ENCODE results near the gene ZFP92.

Gene ZFP92

DNA sequence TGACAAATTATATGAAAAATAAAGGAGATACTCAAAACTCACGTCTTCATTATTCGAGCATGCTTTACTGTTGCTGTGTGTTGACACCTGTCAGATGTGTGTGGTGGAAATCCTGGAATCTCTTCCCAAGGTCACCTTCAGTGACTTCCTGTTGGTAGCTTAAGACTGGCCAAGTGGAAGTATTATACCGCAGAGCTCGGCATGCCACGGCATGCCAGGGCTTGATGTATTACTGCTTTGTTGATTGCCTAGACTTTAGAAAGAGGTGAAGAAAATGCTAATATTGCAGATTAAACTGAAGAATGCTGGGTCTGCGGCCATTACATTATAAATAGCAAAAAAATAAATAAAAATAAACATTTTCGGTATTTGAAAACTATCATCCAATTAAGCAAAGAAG lies 30.0 kb downstream of the ZFP92 start:
- no peaks in the 10 kb centered on the region for H3K36me3 ChIP-seq (ENCODE audit: insufficient read depth, insufficient read length, low read length)
- H3K27me3 ChIP-seq (ENCODE audit: insufficient read depth, insufficient read length), result no peaks in the 10 kb centered on the region
- no peaks in the 10 kb centered on the region for H3K4me1 ChIP-seq (ENCODE audit: insufficient read depth, insufficient read length)
- no peak for TF ChIP-seq SUZ12 (IDR thresholded peaks at IDR 0.05; ENCODE audit: extremely low read depth, insufficient read depth, insufficient read length)
- TF ChIP-seq YY1 (IDR thresholded peaks at IDR 0.05; ENCODE audit: insufficient read depth, insufficient read length), result no peak
- TF ChIP-seq ZNF274 (IDR thresholded peaks at IDR 0.05; ENCODE audit: low read depth, low read length), result no peak
- H3K9ac ChIP-seq (ENCODE audit: insufficient read length, low read depth), result no peak overlapping the region
- no peak for DNase-seq (ENCODE audit: low read depth, low spot score)
- H3K9me3 ChIP-seq (ENCODE audit: insufficient read depth, low read length), result no peaks in the 10 kb centered on the region
- no peak overlapping the region for H3K4me3 ChIP-seq (ENCODE audit: insufficient read length, low read depth)

- Histone ChIP-seq H3K9ac (ENCODE audit: insufficient read length, low read depth) (no peak overlapping the region), H3K9me3 (ENCODE audit: insufficient read depth, low read length) (no peaks in the 10 kb centered on the region), H3K4me3 (ENCODE audit: insufficient read length, low read depth) (no peak overlapping the region), H3K4me1 (ENCODE audit: insufficient read depth, insufficient read length) (no peaks in the 10 kb centered on the region), H3K27me3 (ENCODE audit: insufficient read depth, insufficient read length) (no peaks in the 10 kb centered on the region), H3K36me3 (ENCODE audit: insufficient read depth, insufficient read length, low read length) (no peaks in the 10 kb centered on the region)
- no peak for DNase-seq (ENCODE audit: low read depth, low spot score)
- TF ChIP-seq ZNF274 (IDR thresholded peaks at IDR 0.05; ENCODE audit: low read depth, low read length), result no peak
- TF ChIP-seq SUZ12 (IDR thresholded peaks at IDR 0.05; ENCODE audit: extremely low read depth, insufficient read depth, insufficient read length), result no peak
- TF ChIP-seq YY1 (IDR thresholded peaks at IDR 0.05; ENCODE audit: insufficient read depth, insufficient read length), result no peak
Observed at GRCh38 chrX:153441981-153442380, 30.7 kb downstream of the ZFP92 start.

- Histone ChIP-seq H3K27me3 (ENCODE audit: insufficient read depth, insufficient read length) (no peaks in the 10 kb centered on the region), H3K4me3 (ENCODE audit: insufficient read length, low read depth) (no peak overlapping the region), H3K9ac (ENCODE audit: insufficient read length, low read depth) (no peak overlapping the region), H3K9me3 (ENCODE audit: insufficient read depth, low read length) (no peaks in the 10 kb centered on the region), H3K4me1 (ENCODE audit: insufficient read depth, insufficient read length) (no peaks in the 10 kb centered on the region), H3K36me3 (ENCODE audit: insufficient read depth, insufficient read length, low read length) (no peaks in the 10 kb centered on the region)
- TF ChIP-seq ZNF274 (IDR thresholded peaks at IDR 0.05; ENCODE audit: low read depth, low read length) (no peak), SUZ12 (IDR thresholded peaks at IDR 0.05; ENCODE audit: extremely low read depth, insufficient read depth, insufficient read length) (no peak), YY1 (IDR thresholded peaks at IDR 0.05; ENCODE audit: insufficient read depth, insufficient read length) (no peak)
- DNase-seq (ENCODE audit: low read depth, low spot score), result no peak
Observed at GRCh38 chrX:153442463-153442862, 31.2 kb downstream of the ZFP92 start.

DNA sequence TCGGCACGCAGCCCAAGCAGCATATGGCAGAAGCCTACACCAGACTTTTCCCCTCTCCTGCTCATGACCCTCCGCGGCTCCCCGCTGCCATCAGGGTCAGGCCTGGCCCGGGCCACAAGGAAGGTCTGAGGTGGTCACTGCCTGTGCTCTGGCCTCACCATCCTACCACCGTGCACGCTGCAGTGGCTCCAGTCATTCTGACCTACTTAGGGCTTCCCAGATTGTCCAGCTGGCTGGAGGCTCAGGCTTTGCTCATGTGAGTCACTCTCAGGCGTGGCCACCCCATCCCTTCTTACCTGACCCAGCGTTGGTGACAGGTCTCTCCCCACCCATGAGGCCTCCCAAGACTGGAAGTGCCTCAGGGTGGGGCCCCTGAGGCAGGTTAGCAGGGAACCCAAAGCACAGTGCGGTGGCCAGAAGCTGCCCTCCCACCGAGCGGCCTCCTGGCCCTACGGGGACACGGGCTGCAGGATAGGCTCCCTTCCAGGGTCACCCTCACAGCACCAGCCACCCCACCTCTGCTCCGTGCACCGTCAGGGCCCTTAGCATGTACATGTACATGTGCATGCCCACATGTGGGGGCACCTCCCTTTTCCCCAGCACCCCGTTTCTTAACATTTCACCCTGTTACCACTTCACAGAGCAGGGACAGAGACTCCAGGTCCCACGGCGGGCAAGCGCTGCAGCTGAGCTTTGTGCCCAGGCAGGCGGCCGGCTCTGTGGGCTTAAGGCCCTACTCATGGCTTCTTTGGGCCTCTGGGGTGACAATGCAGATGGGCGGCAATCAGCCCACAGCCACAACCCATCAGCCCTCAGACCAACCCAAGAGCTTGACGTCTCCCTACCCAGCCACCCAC lies 32.4 kb downstream of the ZFP92 start:
- no peaks in the 10 kb centered on the region for H3K9me3 ChIP-seq (ENCODE audit: insufficient read depth, low read length)
- no peaks in the 10 kb centered on the region for H3K4me1 ChIP-seq (ENCODE audit: insufficient read depth, insufficient read length)
- no peak overlapping the region for H3K9ac ChIP-seq (ENCODE audit: insufficient read length, low read depth)
- H3K27me3 ChIP-seq (ENCODE audit: insufficient read depth, insufficient read length), result no peaks in the 10 kb centered on the region
- H3K36me3 ChIP-seq (ENCODE audit: insufficient read depth, insufficient read length, low read length), result no peaks in the 10 kb centered on the region
- H3K4me3 ChIP-seq (ENCODE audit: insufficient read length, low read depth), result no peak overlapping the region
- TF ChIP-seq YY1 (IDR thresholded peaks at IDR 0.05; ENCODE audit: insufficient read depth, insufficient read length), result no peak
- TF ChIP-seq ZNF274 (IDR thresholded peaks at IDR 0.05; ENCODE audit: low read depth, low read length), result no peak
- no peak for TF ChIP-seq SUZ12 (IDR thresholded peaks at IDR 0.05; ENCODE audit: extremely low read depth, insufficient read depth, insufficient read length)
- DNase-seq (ENCODE audit: low read depth, low spot score), result no peak

- DNase-seq (ENCODE audit: low read depth, low spot score), result no peak
- H3K9ac ChIP-seq (ENCODE audit: insufficient read length, low read depth), result no peak overlapping the region
- TF ChIP-seq ZNF274 (IDR thresholded peaks at IDR 0.05; ENCODE audit: low read depth, low read length) (no peak), SUZ12 (IDR thresholded peaks at IDR 0.05; ENCODE audit: extremely low read depth, insufficient read depth, insufficient read length) (no peak), YY1 (IDR thresholded peaks at IDR 0.05; ENCODE audit: insufficient read depth, insufficient read length) (no peak)
- no peaks in the 10 kb centered on the region for H3K27me3 ChIP-seq (ENCODE audit: insufficient read depth, insufficient read length)
- H3K9me3 ChIP-seq (ENCODE audit: insufficient read depth, low read length), result no peaks in the 10 kb centered on the region
- H3K4me3 ChIP-seq (ENCODE audit: insufficient read length, low read depth), result no peak overlapping the region
- H3K4me1 ChIP-seq (ENCODE audit: insufficient read depth, insufficient read length), result no peaks in the 10 kb centered on the region
- no peaks in the 10 kb centered on the region for H3K36me3 ChIP-seq (ENCODE audit: insufficient read depth, insufficient read length, low read length)
Observed at GRCh38 chrX:153444333-153445011, 33.2 kb downstream of the ZFP92 start.

DNA sequence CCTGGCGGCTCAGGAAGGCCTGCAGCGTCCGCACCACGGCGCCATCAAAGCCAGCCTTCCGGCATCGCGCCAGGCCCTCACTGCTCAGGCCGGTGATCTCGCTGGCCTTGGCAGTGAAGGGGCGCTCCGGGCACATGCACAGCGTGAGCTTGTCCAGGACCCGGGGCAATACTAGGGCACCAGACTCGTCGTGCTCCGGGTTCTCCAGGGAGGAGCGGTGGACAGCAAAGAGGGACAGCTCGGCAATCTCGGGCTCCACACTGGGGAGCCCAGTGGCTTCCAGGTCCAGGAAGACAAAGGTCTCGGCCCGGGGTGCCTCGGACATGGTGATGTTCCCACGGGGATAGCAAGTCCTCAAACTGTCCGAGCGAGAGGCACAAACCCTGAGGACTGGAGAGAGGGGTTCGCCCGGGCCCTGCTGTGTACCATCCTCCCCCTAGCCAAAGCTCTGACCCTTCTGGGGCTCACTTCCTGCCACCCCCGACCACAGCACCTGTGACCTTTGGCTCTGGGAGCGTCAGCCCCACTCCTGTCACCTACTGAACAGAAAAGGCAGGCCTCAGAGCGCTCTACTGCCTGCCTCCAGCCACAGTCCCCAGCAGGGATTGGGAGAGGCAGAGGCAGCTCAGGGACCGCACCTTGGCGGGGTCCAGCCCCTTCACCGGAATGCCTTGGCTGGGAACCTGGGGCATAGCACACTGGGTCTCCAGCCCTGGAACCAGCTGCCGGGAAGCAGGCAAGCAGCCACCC lies 34.0 kb downstream of the ZFP92 start:
- Histone ChIP-seq H3K4me3 (ENCODE audit: insufficient read length, low read depth) (no peak overlapping the region), H3K9ac (ENCODE audit: insufficient read length, low read depth) (no peak overlapping the region), H3K27me3 (ENCODE audit: insufficient read depth, insufficient read length) (no peaks in the 10 kb centered on the region), H3K9me3 (ENCODE audit: insufficient read depth, low read length) (no peaks in the 10 kb centered on the region), H3K36me3 (ENCODE audit: insufficient read depth, insufficient read length, low read length) (no peaks in the 10 kb centered on the region), H3K4me1 (ENCODE audit: insufficient read depth, insufficient read length) (no peaks in the 10 kb centered on the region)
- no peak for DNase-seq (ENCODE audit: low read depth, low spot score)
- TF ChIP-seq ZNF274 (IDR thresholded peaks at IDR 0.05; ENCODE audit: low read depth, low read length) (no peak), YY1 (IDR thresholded peaks at IDR 0.05; ENCODE audit: insufficient read depth, insufficient read length) (no peak), SUZ12 (IDR thresholded peaks at IDR 0.05; ENCODE audit: extremely low read depth, insufficient read depth, insufficient read length) (no peak)

All from NT2/D1 (cell line).